Heart left ventricle (tissue), 13 donors: Measurements from ENCODE around the gene GNRH2.

Experiments used
- CTCF ChIP-seq, 12 donors: fragments of 200-600 bp; sonication (generic) in 4 of 12; IDR thresholded peaks; one replicate each; pipeline versions ENCODE4 v1.5.0 to v1.8.0; 2018 to 2022; ENCODE audit warnings: antibody characterized with exemption in 12 of 12, mild to moderate bottlenecking in 5 of 12
- POLR2A ChIP-seq, 2 donors: fragments of 450-650 bp; IDR thresholded peaks; one replicate each; pipeline ENCODE4 v1.6.1; 2017; ENCODE audit warnings: antibody characterized with exemption in 2 of 2, mild to moderate bottlenecking in 2 of 2, moderate library complexity in 2 of 2
- donor health status: ischemic (EF 13 %, LVEDD 7.1; RV severe dilation, severe dysfunction).
- donor health status: DM: no; HTN: yes; CAD: no.
- donor health status: DM: no; HTN: no; CAD: no.
- donor health status: ischemic (EF 25% LVEDD 6.9; RV normal size, moderate dysfunction).
- donor health status: ischemic (EF 25% LVEDD 5.7; RV mildly dilated, moderate dysfunction).
- donor health status: ischemic (EF 35%, LVEDD 5.7; RV mildly dilated, moderate dysfunction).
- donor health status: nonischemic (EF 11% LVEDD 7.7; RV severe dilation, severe dysfunction).
- donor health status: DM: yes; HTN: yes; CAD: no.
- donor health status: PGD.
- donor health status: ischemic (EF 29% LVEDD 5.4; RV normal size, mild dysfunction).
- donor health status: nonischemic (EF 23%, LVEDD 6.1; RV moderate dilation, normal function).

DNA sequence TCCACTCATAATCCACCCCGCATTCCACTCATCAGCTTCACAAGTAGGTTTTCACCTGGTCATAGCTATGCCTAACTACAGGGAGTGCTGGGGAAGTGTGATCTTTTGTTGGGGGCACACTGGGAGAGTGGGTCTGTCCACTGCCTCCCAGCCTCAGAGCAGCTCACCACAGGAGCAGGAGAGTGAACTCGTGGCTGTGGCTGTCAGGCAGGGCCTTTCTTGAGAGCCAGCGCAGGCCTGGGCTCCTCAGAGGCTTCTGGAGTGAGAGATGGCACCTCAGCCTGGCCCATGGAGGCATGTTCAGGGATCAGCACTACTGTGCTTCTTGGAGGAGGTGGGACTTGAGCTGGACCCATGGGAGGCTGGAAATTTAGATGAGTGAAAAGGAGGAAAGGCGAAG, 4.0 kb upstream of the GNRH2 start:
- no peak for TF ChIP-seq CTCF (IDR thresholded peaks at IDR 0.05)
- no peak for TF ChIP-seq POLR2A (IDR thresholded peaks at IDR 0.05)
